Measurements from ENCODE around the gene JADE2.

JADE2 gene

GRCh38 chr5:134550271-134551214 is 25.1 kb downstream of the JADE2 start:
- Histone ChIP-seq H3K4me3 (ENCODE audit: low read depth, low read length) (no peak overlapping the region), H3K27ac (ENCODE audit: extremely low read depth, low read depth, low read length) (no peak overlapping the region), H3K4me1 (ENCODE audit: control insufficient read depth, insufficient read depth, low read length) (no peaks in the 10 kb centered on the region), H3K9me3 (ENCODE audit: control insufficient read depth, insufficient read depth, low read depth, low read length) (no peaks in the 10 kb centered on the region), H3K36me3 (ENCODE audit: control insufficient read depth in 2 of 2, insufficient read depth in 1 of 2, low read length in 2 of 2) (no peaks in the 10 kb centered on the region; a peak in 1 of 3 replicates)
- peak; percentile 31; the same call in 1 of the 2 replicates for TF ChIP-seq ZNF600 (tag by site-specific recombination; IDR thresholded peaks at IDR 0.05)
- TF ChIP-seq ZNF707 (tag by site-specific recombination; IDR thresholded peaks at IDR 0.05): no peak
- TF ChIP-seq EGR2 (tag by site-specific recombination; IDR thresholded peaks at IDR 0.05; ENCODE audit: low read depth): 0 out of 2 replicates have a peak, but pooled peaks have one; percentile 7
- POLR2A ChIA-PET: interaction anchor here (0.5 to 0.7 kb wide), 2 partner anchors 86 to 506 kb away, joined by 3 to 6 read pairs; no protein-coding TSS in a partner anchor
- CTCF ChIA-PET: interaction anchor here (1.1 kb wide), 1 partner anchor 21 kb away, joined by 4 read pairs; no protein-coding TSS in a partner anchor

GRCh38 chr5:134551901-134552300 is 26.4 kb downstream of the JADE2 start:
- H3K4me1 ChIP-seq (ENCODE audit: control insufficient read depth, insufficient read depth, low read length): no peaks in the 10 kb centered on the region

GRCh38 chr5:134552301-134552700 is 26.8 kb downstream of the JADE2 start:
- TF ChIP-seq ZNF776 (tag by site-specific recombination; IDR thresholded peaks at IDR 0.05; ENCODE audit: borderline replicate concordance) (no peak), YY1 (tag by site-specific recombination; IDR thresholded peaks at IDR 0.05) (no peak), ZNF266 (tag by site-specific recombination; IDR thresholded peaks at IDR 0.05; ENCODE audit: low read depth) (no peak), ZNF148 (tag by site-specific recombination; IDR thresholded peaks at IDR 0.05; ENCODE audit: borderline replicate concordance) (no peak), ZNF692 (tag by site-specific recombination; IDR thresholded peaks at IDR 0.05) (0 out of 2 replicates have a peak, but pooled peaks have one; percentile 36)
- Histone ChIP-seq H3K9me3 (ENCODE audit: control insufficient read depth, insufficient read depth, low read depth, low read length) (no peaks in the 10 kb centered on the region), H3K27ac (ENCODE audit: extremely low read depth, low read depth, low read length) (no peak overlapping the region), H3K4me1 (ENCODE audit: control insufficient read depth, insufficient read depth, low read length) (no peaks in the 10 kb centered on the region), H3K36me3 (ENCODE audit: control insufficient read depth in 2 of 2, insufficient read depth in 1 of 2, low read length in 2 of 2) (peaks cover 0 to 7% of the 10 kb centered on the region in 2 experiments; a peak in 2 of 3 replicates), H3K4me3 (ENCODE audit: low read depth, low read length) (no peak overlapping the region)
- POLR2A ChIA-PET: no interaction called here
- CTCF ChIA-PET: interaction anchor here (0.8 kb wide), 1 partner anchor 12 kb away, joined by 3 read pairs; no protein-coding TSS in a partner anchor

More at GRCh38 chr5:134551901-134552300, 26.4 kb downstream of the JADE2 start:
- Histone ChIP-seq H3K36me3 (ENCODE audit: control insufficient read depth in 2 of 2, insufficient read depth in 1 of 2, low read length in 2 of 2) (peaks cover 0 to 7% of the 10 kb centered on the region in 2 experiments; a peak in 2 of 3 replicates), H3K9me3 (ENCODE audit: control insufficient read depth, insufficient read depth, low read depth, low read length) (no peaks in the 10 kb centered on the region), H3K4me3 (ENCODE audit: low read depth, low read length) (no peak overlapping the region), H3K27ac (ENCODE audit: extremely low read depth, low read depth, low read length) (no peak overlapping the region)
- TF ChIP-seq KLF17 (tag by site-specific recombination; IDR thresholded peaks at IDR 0.05) (no peak), ZNF146 (tag by site-specific recombination; IDR thresholded peaks at IDR 0.05) (no peak), ZNF121 (tag by site-specific recombination; IDR thresholded peaks at IDR 0.05) (no peak), ZNF341 (tag by site-specific recombination; IDR thresholded peaks at IDR 0.05; ENCODE audit: low read depth) (no peak), ELK4 (IDR thresholded peaks at IDR 0.05; ENCODE audit: borderline replicate concordance, low read depth, low read length) (no peak), CTCF (tag by site-specific recombination; IDR thresholded peaks at IDR 0.05) (no peak), ZNF169 (tag by site-specific recombination; IDR thresholded peaks at IDR 0.05) (no peak)
- ChIA-PET CTCF (interaction anchor here (0.8 kb wide), 1 partner anchor 12 kb away, joined by 3 read pairs; no protein-coding TSS in a partner anchor), POLR2A (no interaction called here)
